H1 (cell line): ENCODE data around the gene PPIC.

Experiments used
- POLR2A ChIP-seq, 2 experiments: IDR thresholded peaks; 1 replicate in 1 of 2; 2 replicates in 1 of 2; pipeline ENCODE4 v1.6.1; 2011; ENCODE audit warnings: low read depth in 2 of 2, low read length in 2 of 2, mild to moderate bottlenecking in 2 of 2; ENCODE audit errors: control extremely low read depth in 1 of 2
- SAP30 ChIP-seq: fragments of 300-600 bp; sonication (generic); IDR thresholded peaks from 2 replicates; pipeline ENCODE4 v1.7.1; 2012; ENCODE audit warnings: low read length, moderate library complexity, mild to moderate bottlenecking, inconsistent platforms; ENCODE audit not compliant: insufficient read depth, insufficient replicate concordance
- SUZ12 ChIP-seq: fragments of 200-600 bp; sonication (generic); IDR thresholded peaks from 2 replicates; pipeline ENCODE4 v1.6.1; 2012; ENCODE audit warnings: mild to moderate bottlenecking, inconsistent platforms, low read length, moderate library complexity, mixed read lengths
- TBP ChIP-seq: IDR thresholded peaks from 2 replicates; pipeline ENCODE4 v1.6.1; 2011; ENCODE audit warnings: low read depth, low read length, improper control_type of control experiment
- TF ChIP-seq, protein P1 (sequence below), 3 experiments: IDR thresholded peaks; 1 replicate in 2 of 3; 2 replicates in 1 of 3; pipeline versions ENCODE4 v1.5.1 to v1.6.1; 2011; ENCODE audit warnings: low read length in 3 of 3, mild to moderate bottlenecking in 3 of 3, inconsistent platforms in 2 of 3, low read depth in 1 of 3, moderate library complexity in 1 of 3; ENCODE audit not compliant: insufficient read depth in 1 of 3; ENCODE audit errors: control extremely low read depth in 1 of 3

DNA sequence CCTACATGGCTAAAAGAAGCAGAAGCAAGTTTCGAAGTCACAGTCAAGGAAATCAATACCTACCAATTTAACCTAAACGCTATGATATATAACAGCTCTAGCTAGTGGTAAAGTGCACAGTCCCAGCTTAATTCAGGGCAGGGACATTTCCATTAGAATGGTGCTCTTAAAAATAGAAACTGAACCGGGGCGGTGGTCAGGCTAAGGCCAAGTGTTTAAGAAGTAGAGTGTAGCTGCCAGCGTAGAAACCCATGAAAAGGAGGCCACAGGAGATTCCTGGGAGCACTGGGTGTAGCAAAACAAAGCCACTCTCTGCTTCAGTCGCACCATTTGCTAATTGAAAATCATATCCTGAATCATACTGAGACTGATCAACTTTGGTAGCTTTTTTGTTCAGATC is 28.8 kb downstream of the PPIC start:
- no peak for TF ChIP-seq SUZ12
- no peak for TF ChIP-seq SAP30
- TF ChIP-seq TBP: no peak
- no peak for TF ChIP-seq POLR2A (IDR thresholded peaks at IDR 0.05; ENCODE audit: control extremely low read depth in 1 of 2, low read depth in 2 of 2, low read length in 2 of 2)
- TF ChIP-seq, protein P1, sequence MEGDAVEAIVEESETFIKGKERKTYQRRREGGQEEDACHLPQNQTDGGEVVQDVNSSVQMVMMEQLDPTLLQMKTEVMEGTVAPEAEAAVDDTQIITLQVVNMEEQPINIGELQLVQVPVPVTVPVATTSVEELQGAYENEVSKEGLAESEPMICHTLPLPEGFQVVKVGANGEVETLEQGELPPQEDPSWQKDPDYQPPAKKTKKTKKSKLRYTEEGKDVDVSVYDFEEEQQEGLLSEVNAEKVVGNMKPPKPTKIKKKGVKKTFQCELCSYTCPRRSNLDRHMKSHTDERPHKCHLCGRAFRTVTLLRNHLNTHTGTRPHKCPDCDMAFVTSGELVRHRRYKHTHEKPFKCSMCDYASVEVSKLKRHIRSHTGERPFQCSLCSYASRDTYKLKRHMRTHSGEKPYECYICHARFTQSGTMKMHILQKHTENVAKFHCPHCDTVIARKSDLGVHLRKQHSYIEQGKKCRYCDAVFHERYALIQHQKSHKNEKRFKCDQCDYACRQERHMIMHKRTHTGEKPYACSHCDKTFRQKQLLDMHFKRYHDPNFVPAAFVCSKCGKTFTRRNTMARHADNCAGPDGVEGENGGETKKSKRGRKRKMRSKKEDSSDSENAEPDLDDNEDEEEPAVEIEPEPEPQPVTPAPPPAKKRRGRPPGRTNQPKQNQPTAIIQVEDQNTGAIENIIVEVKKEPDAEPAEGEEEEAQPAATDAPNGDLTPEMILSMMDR (IDR thresholded peaks at IDR 0.05; ENCODE audit: control extremely low read depth in 1 of 3, insufficient read depth in 1 of 3, low read depth in 1 of 3, low read length in 3 of 3): no peak
